HG03342 (cell line): Measurements from ENCODE around the gene ADRA2B.
A peak's percentile ranks its signal among the peaks of the same experiment; 100 is the strongest.
"Not testable (repeated sequence)": the region's sequence is repeated elsewhere in the genome, so short reads cannot be mapped to it uniquely, and the experiment has no call there.

Source experiments
- ATAC-seq: cut with Tn5 transposase; IDR thresholded peaks from one replicate; pipeline ENCODE4 v1.9.1; 2021; ENCODE audit warnings: mild to moderate bottlenecking, moderate library complexity; ENCODE audit not compliant: unreplicated experiment

ADRA2B gene

GRCh38 chr2:96116424-96116878 lies at the start of gene ADRA2B:
TSS of gene ADRA2B (minus strand) at chr2:96116571. CDS start at chr2:96116149, 422 bp downstream.
- peak; percentile 42 for ATAC-seq

GRCh38 chr2:96164459-96165184 lies 48.3 kb upstream of the ADRA2B start:
- ATAC-seq = peak; percentile 70

- ATAC-seq = peak; percentile 60
Measured at GRCh38 chr2:96163768-96164429, 47.5 kb upstream of the ADRA2B start.

- no peak for ATAC-seq
Measured at GRCh38 chr2:96163415-96163767, 47.0 kb upstream of the ADRA2B start.

- ATAC-seq = no peak
Measured at GRCh38 chr2:96161898-96162297, 45.5 kb upstream of the ADRA2B start.

- not testable (repeated sequence) for ATAC-seq
Measured at GRCh38 chr2:96160366-96160765, 44.0 kb upstream of the ADRA2B start.

- no peak for ATAC-seq
Measured at GRCh38 chr2:96159084-96159830, 42.9 kb upstream of the ADRA2B start.

GRCh38 chr2:96158554-96158940 lies 42.2 kb upstream of the ADRA2B start:
- ATAC-seq = no peak

- ATAC-seq = peak; percentile 56
Measured at GRCh38 chr2:96157649-96158553, 41.5 kb upstream of the ADRA2B start.

- peak; percentile 41 for ATAC-seq
Measured at GRCh38 chr2:96156926-96157648, 40.7 kb upstream of the ADRA2B start.

- no peak for ATAC-seq
Measured at GRCh38 chr2:96156011-96156820, 39.8 kb upstream of the ADRA2B start.

GRCh38 chr2:96154506-96155380 lies 38.4 kb upstream of the ADRA2B start:
- no peak for ATAC-seq

- ATAC-seq = no peak
Measured at GRCh38 chr2:96153991-96154431, 37.6 kb upstream of the ADRA2B start.

- ATAC-seq = no peak
Measured at GRCh38 chr2:96153291-96153713, 36.9 kb upstream of the ADRA2B start.

- ATAC-seq = no peak
Measured at GRCh38 chr2:96152304-96153161, 36.2 kb upstream of the ADRA2B start.

- ATAC-seq = no peak
Measured at GRCh38 chr2:96151595-96152303, 35.4 kb upstream of the ADRA2B start.
